ENCODE data around the gene PKNOX2. TPM values are rescaled to one million over a fixed set of nuclear protein-coding genes. Genes with fewer than 3 reads are reported as not detected.

PKNOX2 gene
- total RNA-seq, 1 experiment from 2014 or later, result not detected

DNA sequence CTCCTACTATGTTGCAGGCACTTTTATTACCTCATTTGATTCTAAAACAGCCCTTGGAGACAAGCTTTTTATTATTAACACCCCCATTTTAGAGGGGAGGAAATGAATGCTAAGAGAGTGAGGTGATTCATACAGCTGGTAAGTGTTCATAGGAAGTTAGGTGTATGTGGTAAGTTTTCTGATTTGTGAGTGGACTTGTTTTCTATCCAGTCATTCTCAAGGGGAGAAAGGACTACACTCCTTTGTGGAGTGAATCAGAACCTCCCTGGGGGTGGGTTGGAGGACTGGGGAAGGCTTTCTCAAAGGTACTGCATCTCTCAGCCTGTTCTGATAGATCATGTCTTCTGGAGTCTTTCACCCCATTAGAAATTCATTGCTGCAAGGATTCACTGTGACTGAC, 23.5 kb downstream of the PKNOX2 start:
- Histone ChIP-seq H3K9me3 (peaks cover 22% of the 10 kb centered on the region), H3K27me3 (replicated peaks; ENCODE audit: control insufficient read depth, insufficient read depth, low read length) (no peaks in the 10 kb centered on the region), H3K4me1 (no peaks in the 10 kb centered on the region), H3K4me3 (ENCODE audit: low read depth, low read length) (no peak overlapping the region), H3K36me3 (ENCODE audit: control insufficient read depth, insufficient read depth, low read length) (no peaks in the 10 kb centered on the region)
- POLR2A ChIA-PET, result no interaction called here
- CTCF ChIA-PET, result no interaction called here
- no peaks in the 10 kb centered on the region for H3K9me3 Mint-ChIP-seq (ENCODE audit: unreplicated experiment)
- H3K27ac Mint-ChIP-seq (ENCODE audit: unreplicated experiment), result no peak overlapping the region
- H3K27me3 Mint-ChIP-seq (ENCODE audit: insufficient read depth, unreplicated experiment), result peaks cover 33% of the 10 kb centered on the region
- intact Hi-C loops (cut with micrococcal nuclease; ENCODE audit: unreplicated experiment), result no loop called here
- no peak overlapping the region for H3K4me3 Mint-ChIP-seq (ENCODE audit: unreplicated experiment)
- H3K36me3 Mint-ChIP-seq (ENCODE audit: insufficient read depth, unreplicated experiment), result no peaks in the 10 kb centered on the region
- DNase-seq, result no peak
- TF ChIP-seq, protein P1, sequence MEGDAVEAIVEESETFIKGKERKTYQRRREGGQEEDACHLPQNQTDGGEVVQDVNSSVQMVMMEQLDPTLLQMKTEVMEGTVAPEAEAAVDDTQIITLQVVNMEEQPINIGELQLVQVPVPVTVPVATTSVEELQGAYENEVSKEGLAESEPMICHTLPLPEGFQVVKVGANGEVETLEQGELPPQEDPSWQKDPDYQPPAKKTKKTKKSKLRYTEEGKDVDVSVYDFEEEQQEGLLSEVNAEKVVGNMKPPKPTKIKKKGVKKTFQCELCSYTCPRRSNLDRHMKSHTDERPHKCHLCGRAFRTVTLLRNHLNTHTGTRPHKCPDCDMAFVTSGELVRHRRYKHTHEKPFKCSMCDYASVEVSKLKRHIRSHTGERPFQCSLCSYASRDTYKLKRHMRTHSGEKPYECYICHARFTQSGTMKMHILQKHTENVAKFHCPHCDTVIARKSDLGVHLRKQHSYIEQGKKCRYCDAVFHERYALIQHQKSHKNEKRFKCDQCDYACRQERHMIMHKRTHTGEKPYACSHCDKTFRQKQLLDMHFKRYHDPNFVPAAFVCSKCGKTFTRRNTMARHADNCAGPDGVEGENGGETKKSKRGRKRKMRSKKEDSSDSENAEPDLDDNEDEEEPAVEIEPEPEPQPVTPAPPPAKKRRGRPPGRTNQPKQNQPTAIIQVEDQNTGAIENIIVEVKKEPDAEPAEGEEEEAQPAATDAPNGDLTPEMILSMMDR (IDR thresholded peaks at IDR 0.05; ENCODE audit: insufficient read depth in 1 of 2, low read depth in 1 of 2, low read length in 1 of 2, severe bottlenecking in 1 of 2, unreplicated experiment in 1 of 2), result no peak
- no TSS peak for BruUV-seq (replicated peaks)
- H3K4me1 Mint-ChIP-seq (ENCODE audit: low read depth, unreplicated experiment), result no peaks in the 10 kb centered on the region

DNA sequence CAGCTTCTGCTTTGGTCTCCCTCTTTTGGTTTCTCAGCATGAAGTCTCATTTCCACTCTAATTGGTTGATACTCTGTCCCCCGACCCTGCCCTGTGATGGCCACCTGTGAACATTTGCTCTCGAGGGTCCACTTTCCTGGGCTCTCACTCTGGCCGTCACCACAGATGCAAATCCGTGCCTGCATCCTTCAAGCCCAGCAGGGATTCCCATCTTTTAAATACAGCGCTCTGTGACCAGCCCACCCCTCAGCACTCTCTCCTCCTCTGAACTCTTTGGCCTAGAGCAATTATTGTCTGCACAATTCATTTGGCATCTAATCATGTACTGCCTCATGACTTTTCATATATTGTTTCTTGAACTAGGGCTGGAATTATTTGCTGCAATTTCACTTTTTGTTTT, 26.0 kb downstream of the PKNOX2 start:
- no peaks in the 10 kb centered on the region for H3K4me1 ChIP-seq
- ChIA-PET CTCF (no interaction called here), POLR2A (no interaction called here)
- peaks cover 29% of the 10 kb centered on the region for H3K9me3 ChIP-seq
- intact Hi-C loops (cut with micrococcal nuclease; ENCODE audit: unreplicated experiment), result no loop called here
- H3K36me3 ChIP-seq (ENCODE audit: control insufficient read depth, insufficient read depth, low read length), result no peaks in the 10 kb centered on the region
- TF ChIP-seq, protein P1 (IDR thresholded peaks at IDR 0.05; ENCODE audit: insufficient read depth in 1 of 2, low read depth in 1 of 2, low read length in 1 of 2, severe bottlenecking in 1 of 2, unreplicated experiment in 1 of 2), result no peak
- H3K36me3 Mint-ChIP-seq (ENCODE audit: insufficient read depth, unreplicated experiment), result no peaks in the 10 kb centered on the region
- no peak overlapping the region for H3K4me3 Mint-ChIP-seq (ENCODE audit: unreplicated experiment)
- no peak for DNase-seq
- H3K4me3 ChIP-seq (ENCODE audit: low read depth, low read length), result no peak overlapping the region
- H3K27me3 ChIP-seq (replicated peaks; ENCODE audit: control insufficient read depth, insufficient read depth, low read length), result no peaks in the 10 kb centered on the region
- H3K27me3 Mint-ChIP-seq (ENCODE audit: insufficient read depth, unreplicated experiment), result peaks cover 37% of the 10 kb centered on the region
- no peaks in the 10 kb centered on the region for H3K9me3 Mint-ChIP-seq (ENCODE audit: unreplicated experiment)
- no TSS peak for BruUV-seq (replicated peaks)
- no peak overlapping the region for H3K27ac Mint-ChIP-seq (ENCODE audit: unreplicated experiment)
- H3K4me1 Mint-ChIP-seq (ENCODE audit: low read depth, unreplicated experiment), result no peaks in the 10 kb centered on the region

DNA sequence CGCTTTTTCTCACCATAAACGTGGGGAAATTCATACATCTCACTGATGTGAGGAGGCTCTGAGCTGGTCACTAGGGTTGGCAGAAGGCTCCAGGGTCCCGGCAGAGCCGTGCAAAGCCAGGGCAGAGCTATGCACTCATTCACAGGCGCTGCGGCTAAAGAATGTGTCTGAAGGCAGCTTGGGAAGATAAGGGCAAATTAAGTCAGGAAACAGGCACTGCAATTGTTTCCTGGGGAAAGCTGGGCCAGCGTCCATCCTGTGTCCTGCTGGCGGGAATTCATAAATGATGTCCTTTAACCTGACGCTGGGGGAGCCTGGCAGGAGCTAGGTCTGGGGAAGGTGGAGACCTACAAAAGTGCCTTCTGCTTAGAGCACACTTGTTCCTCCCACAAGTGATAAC, 27.6 kb downstream of the PKNOX2 start:
- H3K27me3 ChIP-seq (replicated peaks; ENCODE audit: control insufficient read depth, insufficient read depth, low read length), result no peaks in the 10 kb centered on the region
- CTCF ChIA-PET, result no interaction called here
- intact Hi-C loops (cut with micrococcal nuclease; ENCODE audit: unreplicated experiment), result no loop called here
- Mint-ChIP-seq H3K27me3 (ENCODE audit: insufficient read depth, unreplicated experiment) (peaks cover 37% of the 10 kb centered on the region), H3K36me3 (ENCODE audit: insufficient read depth, unreplicated experiment) (no peaks in the 10 kb centered on the region), H3K9me3 (ENCODE audit: unreplicated experiment) (no peaks in the 10 kb centered on the region), H3K4me1 (ENCODE audit: low read depth, unreplicated experiment) (no peaks in the 10 kb centered on the region), H3K4me3 (ENCODE audit: unreplicated experiment) (no peak overlapping the region), H3K27ac (ENCODE audit: unreplicated experiment) (no peak overlapping the region)
- no peaks in the 10 kb centered on the region for H3K36me3 ChIP-seq (ENCODE audit: control insufficient read depth, insufficient read depth, low read length)
- POLR2A ChIA-PET, result no interaction called here
- no peaks in the 10 kb centered on the region for H3K4me1 ChIP-seq
- no TSS peak for BruUV-seq (replicated peaks)
- TF ChIP-seq, protein P1 (IDR thresholded peaks at IDR 0.05; ENCODE audit: insufficient read depth in 1 of 2, low read depth in 1 of 2, low read length in 1 of 2, severe bottlenecking in 1 of 2, unreplicated experiment in 1 of 2), result no peak
- no peak for DNase-seq
- no peak overlapping the region for H3K4me3 ChIP-seq (ENCODE audit: low read depth, low read length)
- H3K9me3 ChIP-seq, result peaks cover 19% of the 10 kb centered on the region

Measured in Caco-2 (cell line).